ENCODE data around the gene OR14K1. TPM values are rescaled to one million over a fixed set of nuclear protein-coding genes. Genes with fewer than 3 reads are reported as not detected.
"Not testable (repeated sequence)": the region's sequence is repeated elsewhere in the genome, so short reads cannot be mapped to it uniquely, and the experiment has no call there.

Gene OR14K1
- total RNA-seq = not detected
- polyA plus RNA-seq = not detected

GRCh38 chr1:247738315-247738714 is at the start of gene OR14K1:
Gene OR14K1 (plus strand): TSS chr1:247738615. CDS start chr1:247738615, 0 bp downstream.
- Histone ChIP-seq H3K9me3 (ENCODE audit: control insufficient read depth in 1 of 2, low read length in 2 of 2) (no peaks in the 10 kb centered on the region), H3K4me3 (ENCODE audit: low read length in 2 of 2) (no peak within 1 kb of the TSS), H3K27me3 (ENCODE audit: insufficient read depth, low read length) (no peaks in the 10 kb centered on the region), H3K36me3 (ENCODE audit: insufficient read depth, low read length) (no peaks in the 10 kb centered on the region), H3K4me1 (ENCODE audit: insufficient read depth, low read length) (no peaks in the 10 kb centered on the region), H3K27ac (ENCODE audit: low read depth, low read length) (no peak within 1 kb of the TSS)
- DNase-seq = no peak
- ChIA-PET CTCF (ENCODE audit: partially characterized antibody) (no interaction called here), POLR2A (ENCODE audit: partially characterized antibody) (no interaction called here)
- intact Hi-C loops (cut with micrococcal nuclease) = no loop called here
- no peak within 1 kb of the TSS for H3K27ac Mint-ChIP-seq
- H3K4me3 Mint-ChIP-seq = no peak within 1 kb of the TSS
- no peaks in the 10 kb centered on the region for H3K36me3 Mint-ChIP-seq
- peaks cover 0 to 3% (median 0%) of the 10 kb centered on the region in 8 donors for H3K9me3 Mint-ChIP-seq
- H3K4me1 Mint-ChIP-seq = no peaks in the 10 kb centered on the region
- peaks cover 0 to 1% of the 10 kb centered on the region in 2 donors for H3K27me3 Mint-ChIP-seq

DNA sequence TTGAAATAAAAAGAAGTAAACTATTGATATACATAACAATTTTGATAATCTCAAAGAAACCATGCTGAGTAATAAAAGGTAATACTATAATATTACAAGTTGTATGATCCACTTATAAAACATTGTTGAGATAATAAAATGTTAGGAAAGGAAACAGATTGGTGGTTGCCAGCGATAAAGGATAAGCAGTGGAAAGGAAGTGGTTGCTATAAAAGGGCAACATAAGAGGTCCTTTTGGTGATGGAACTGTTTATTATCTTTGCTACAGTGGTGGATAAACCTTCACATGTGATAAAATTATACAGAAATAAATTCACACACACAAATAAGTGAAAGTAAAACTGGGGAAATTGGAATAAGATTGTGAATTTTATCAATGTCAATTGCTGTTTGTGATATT is 37.1 kb upstream of the OR14K1 start:
- Histone ChIP-seq H3K36me3 (ENCODE audit: insufficient read depth, low read length) (no peaks in the 10 kb centered on the region), H3K27me3 (ENCODE audit: insufficient read depth, low read length) (no peaks in the 10 kb centered on the region), H3K4me3 (ENCODE audit: low read length in 2 of 2) (no peak overlapping the region), H3K27ac (ENCODE audit: low read depth, low read length) (no peak overlapping the region), H3K4me1 (ENCODE audit: insufficient read depth, low read length) (no peaks in the 10 kb centered on the region), H3K9me3 (ENCODE audit: control insufficient read depth in 1 of 2, low read length in 2 of 2) (no peaks in the 10 kb centered on the region)
- Mint-ChIP-seq H3K4me3 (no peak overlapping the region), H3K4me1 (peaks cover 0 to 1% (median 0%) of the 10 kb centered on the region in 4 donors), H3K27me3 (no peaks in the 10 kb centered on the region), H3K36me3 (no peaks in the 10 kb centered on the region), H3K9me3 (peaks cover 0 to 8% (median 3%) of the 10 kb centered on the region in 8 donors), H3K27ac (no peak overlapping the region)
- no peak for DNase-seq
- intact Hi-C loops (cut with micrococcal nuclease) = no loop called here
- ChIA-PET CTCF (ENCODE audit: partially characterized antibody) (no interaction called here), POLR2A (ENCODE audit: partially characterized antibody) (no interaction called here)

GRCh38 chr1:247710681-247711080 is 27.7 kb upstream of the OR14K1 start:
- H3K27me3 ChIP-seq (ENCODE audit: insufficient read depth, low read length); DNase-seq; H3K4me1 ChIP-seq (ENCODE audit: insufficient read depth, low read length); H3K36me3 ChIP-seq (ENCODE audit: insufficient read depth, low read length); H3K27ac Mint-ChIP-seq; H3K4me1 Mint-ChIP-seq; H3K4me3 Mint-ChIP-seq; CTCF ChIA-PET (ENCODE audit: partially characterized antibody); POLR2A ChIA-PET (ENCODE audit: partially characterized antibody); H3K9me3 Mint-ChIP-seq; H3K27ac ChIP-seq (ENCODE audit: low read depth, low read length); intact Hi-C loops (cut with micrococcal nuclease); H3K27me3 Mint-ChIP-seq; H3K9me3 ChIP-seq (ENCODE audit: control insufficient read depth in 1 of 2, low read length in 2 of 2); H3K36me3 Mint-ChIP-seq; H3K4me3 ChIP-seq (ENCODE audit: low read length in 2 of 2): not testable (repeated sequence)

GRCh38 chr1:247713753-247714152 is 24.7 kb upstream of the OR14K1 start:
- POLR2A ChIA-PET (ENCODE audit: partially characterized antibody) = no interaction called here

DNA sequence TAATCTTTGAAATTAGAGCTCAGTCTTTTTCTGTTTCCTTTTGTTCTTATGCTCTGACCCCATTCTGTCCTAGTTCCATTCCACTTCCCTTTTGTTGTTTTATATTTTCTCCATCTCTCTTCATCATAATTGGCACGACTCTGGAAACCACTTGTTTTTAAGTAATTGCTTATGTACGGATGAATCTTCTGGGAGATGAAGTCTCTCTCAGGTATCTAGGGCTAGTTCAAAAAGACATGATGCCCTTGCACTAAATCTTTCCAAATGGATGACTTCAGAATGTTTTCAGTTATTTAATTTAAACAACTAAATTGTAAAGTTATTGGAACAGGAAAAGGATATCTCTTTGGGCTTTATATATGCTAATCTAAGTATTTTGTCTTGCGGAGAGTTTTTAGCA is 21.9 kb upstream of the OR14K1 start, which contains the start of gene OR6F1:
Gene OR6F1 (minus strand): TSS at position 101 of the 400 bp plus-strand sequence. CDS start 3,891 bp downstream, outside the sequence.
- Mint-ChIP-seq H3K4me1 (no peaks in the 10 kb centered on the region), H3K4me3 (no peak within 1 kb of the TSS), H3K27ac (peak within 1 kb of the TSS in 1 of 7 donors; percentile 68), H3K27me3 (no peaks in the 10 kb centered on the region), H3K36me3 (no peaks in the 10 kb centered on the region), H3K9me3 (peaks cover 0 to 10% (median 4%) of the 10 kb centered on the region in 8 donors)
- ChIA-PET CTCF (ENCODE audit: partially characterized antibody) (no interaction called here), POLR2A (ENCODE audit: partially characterized antibody) (no interaction called here)
- no peaks in the 10 kb centered on the region for H3K36me3 ChIP-seq (ENCODE audit: insufficient read depth, low read length)
- DNase-seq = no peak
- peaks cover 0 to 4% of the 10 kb centered on the region in 2 donors for H3K9me3 ChIP-seq (ENCODE audit: control insufficient read depth in 1 of 2, low read length in 2 of 2)
- no peaks in the 10 kb centered on the region for H3K4me1 ChIP-seq (ENCODE audit: insufficient read depth, low read length)
- H3K27me3 ChIP-seq (ENCODE audit: insufficient read depth, low read length) = no peaks in the 10 kb centered on the region
- no peak within 1 kb of the TSS for H3K4me3 ChIP-seq (ENCODE audit: low read length in 2 of 2)
- H3K27ac ChIP-seq (ENCODE audit: low read depth, low read length) = no peak within 1 kb of the TSS
- intact Hi-C loops (cut with micrococcal nuclease) = no loop called here

More at GRCh38 chr1:247713753-247714152, 24.7 kb upstream of the OR14K1 start:
- Mint-ChIP-seq H3K9me3 (peaks cover 0 to 4% (median 0%) of the 10 kb centered on the region in 8 donors), H3K4me1 (no peaks in the 10 kb centered on the region), H3K27me3 (no peaks in the 10 kb centered on the region), H3K27ac (no peak overlapping the region), H3K4me3 (no peak overlapping the region), H3K36me3 (no peaks in the 10 kb centered on the region)
- CTCF ChIA-PET (ENCODE audit: partially characterized antibody) = interaction anchor here (1.6 kb wide), 1 partner anchor 35 kb away, joined by 4 read pairs; no protein-coding TSS in a partner anchor
- Histone ChIP-seq H3K4me1 (ENCODE audit: insufficient read depth, low read length) (no peaks in the 10 kb centered on the region), H3K27me3 (ENCODE audit: insufficient read depth, low read length) (no peaks in the 10 kb centered on the region), H3K36me3 (ENCODE audit: insufficient read depth, low read length) (no peaks in the 10 kb centered on the region), H3K4me3 (ENCODE audit: low read length in 2 of 2) (no peak overlapping the region), H3K9me3 (ENCODE audit: control insufficient read depth in 1 of 2, low read length in 2 of 2) (no peaks in the 10 kb centered on the region), H3K27ac (ENCODE audit: low read depth, low read length) (no peak overlapping the region)
- DNase-seq = no peak
- intact Hi-C loops (cut with micrococcal nuclease) = no loop called here

DNA sequence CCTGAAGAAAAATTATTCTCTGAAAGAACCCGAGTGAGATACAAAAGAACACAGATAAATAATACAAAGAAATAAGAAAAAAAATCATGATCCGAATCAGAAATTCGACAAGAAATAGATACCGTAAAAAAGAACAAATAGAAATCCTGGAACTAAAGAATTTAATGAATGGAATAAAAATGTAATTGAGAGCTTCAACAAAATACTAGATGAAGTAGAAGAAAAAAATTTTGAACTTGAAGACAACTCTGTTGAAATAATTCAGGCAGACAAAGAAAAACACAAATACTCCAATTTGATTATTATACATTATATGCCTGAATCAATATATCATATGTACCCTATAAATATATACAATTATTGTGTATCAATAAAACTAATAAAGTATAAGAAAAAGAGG is 17.2 kb upstream of the OR14K1 start:
- H3K9me3 Mint-ChIP-seq = peaks cover 3 to 28% (median 9%) of the 10 kb centered on the region in 8 donors
- no peak overlapping the region for H3K27ac Mint-ChIP-seq
- no peak overlapping the region for H3K4me3 ChIP-seq (ENCODE audit: low read length in 2 of 2)
- H3K27ac ChIP-seq (ENCODE audit: low read depth, low read length) = no peak overlapping the region
- no peak for DNase-seq
- H3K9me3 ChIP-seq (ENCODE audit: control insufficient read depth in 1 of 2, low read length in 2 of 2) = peaks cover 0 to 4% of the 10 kb centered on the region in 2 donors
- intact Hi-C loops (cut with micrococcal nuclease) = no loop called here
- ChIA-PET POLR2A (ENCODE audit: partially characterized antibody) (no interaction called here), CTCF (ENCODE audit: partially characterized antibody) (no interaction called here)
- H3K27me3 Mint-ChIP-seq = no peaks in the 10 kb centered on the region
- no peaks in the 10 kb centered on the region for H3K36me3 ChIP-seq (ENCODE audit: insufficient read depth, low read length)
- H3K36me3 Mint-ChIP-seq = no peaks in the 10 kb centered on the region
- no peaks in the 10 kb centered on the region for H3K27me3 ChIP-seq (ENCODE audit: insufficient read depth, low read length)
- no peaks in the 10 kb centered on the region for H3K4me1 ChIP-seq (ENCODE audit: insufficient read depth, low read length)
- no peak overlapping the region for H3K4me3 Mint-ChIP-seq
- no peaks in the 10 kb centered on the region for H3K4me1 Mint-ChIP-seq

GRCh38 chr1:247740721-247741120 is 2.3 kb downstream of the OR14K1 start:
- H3K27me3 ChIP-seq (ENCODE audit: insufficient read depth, low read length) = no peaks in the 10 kb centered on the region
- ChIA-PET POLR2A (ENCODE audit: partially characterized antibody) (no interaction called here), CTCF (ENCODE audit: partially characterized antibody) (no interaction called here)
- Mint-ChIP-seq H3K9me3 (peaks cover 0 to 3% (median 0%) of the 10 kb centered on the region in 8 donors), H3K4me1 (no peaks in the 10 kb centered on the region), H3K4me3 (no peak overlapping the region), H3K36me3 (no peaks in the 10 kb centered on the region), H3K27ac (no peak overlapping the region), H3K27me3 (no peaks in the 10 kb centered on the region)
- no peak overlapping the region for H3K4me3 ChIP-seq (ENCODE audit: low read length in 2 of 2)
- no peaks in the 10 kb centered on the region for H3K4me1 ChIP-seq (ENCODE audit: insufficient read depth, low read length)
- no peaks in the 10 kb centered on the region for H3K36me3 ChIP-seq (ENCODE audit: insufficient read depth, low read length)
- intact Hi-C loops (cut with micrococcal nuclease) = no loop called here
- no peak for DNase-seq
- H3K27ac ChIP-seq (ENCODE audit: low read depth, low read length) = no peak overlapping the region
- no peaks in the 10 kb centered on the region for H3K9me3 ChIP-seq (ENCODE audit: control insufficient read depth in 1 of 2, low read length in 2 of 2)

GRCh38 chr1:247741756-247742155 is 3.3 kb downstream of the OR14K1 start:
- no peaks in the 10 kb centered on the region for H3K9me3 ChIP-seq (ENCODE audit: control insufficient read depth in 1 of 2, low read length in 2 of 2)
- no peak overlapping the region for H3K27ac ChIP-seq (ENCODE audit: low read depth, low read length)
- no peaks in the 10 kb centered on the region for H3K36me3 Mint-ChIP-seq
- H3K4me3 ChIP-seq (ENCODE audit: low read length in 2 of 2) = no peak overlapping the region
- no peak overlapping the region for H3K27ac Mint-ChIP-seq
- no peaks in the 10 kb centered on the region for H3K4me1 Mint-ChIP-seq
- CTCF ChIA-PET (ENCODE audit: partially characterized antibody) = no interaction called here
- H3K9me3 Mint-ChIP-seq = peaks cover 0 to 3% (median 0%) of the 10 kb centered on the region in 8 donors
- DNase-seq = no peak
- H3K36me3 ChIP-seq (ENCODE audit: insufficient read depth, low read length) = no peaks in the 10 kb centered on the region
- H3K27me3 Mint-ChIP-seq = no peaks in the 10 kb centered on the region
- intact Hi-C loops (cut with micrococcal nuclease) = no loop called here
- H3K4me1 ChIP-seq (ENCODE audit: insufficient read depth, low read length) = no peaks in the 10 kb centered on the region
- H3K27me3 ChIP-seq (ENCODE audit: insufficient read depth, low read length) = no peaks in the 10 kb centered on the region
- no peak overlapping the region for H3K4me3 Mint-ChIP-seq
- POLR2A ChIA-PET (ENCODE audit: partially characterized antibody) = no interaction called here
